Brain pericyte (primary cell): ENCODE measurements around the gene CYSTM1.
A peak's percentile ranks its signal among the peaks of the same experiment; 100 is the strongest.

Source experiments
- DNase-seq: peaks from one replicate; pipeline ENCODE4 v3.0.0-alpha.2; 2012; ENCODE audit warnings: low read depth, low spot score

CYSTM1 gene

GRCh38 chr5:140236891-140237598, 62.1 kb downstream of the CYSTM1 start:
- no peak for DNase-seq

- DNase-seq: no peak
Measured at GRCh38 chr5:140238756-140239155, 63.8 kb downstream of the CYSTM1 start.

GRCh38 chr5:140239461-140239860, 64.5 kb downstream of the CYSTM1 start:
- no peak for DNase-seq

- no peak for DNase-seq
Measured at GRCh38 chr5:140239939-140240700, 65.1 kb downstream of the CYSTM1 start.

GRCh38 chr5:140240987-140241706, 66.2 kb downstream of the CYSTM1 start:
- peak; percentile 84 for DNase-seq

GRCh38 chr5:140242099-140242498, 67.1 kb downstream of the CYSTM1 start:
- DNase-seq: no peak

- DNase-seq: no peak
Measured at GRCh38 chr5:140242890-140243585, 68.0 kb downstream of the CYSTM1 start.

GRCh38 chr5:140243706-140244250, 68.8 kb downstream of the CYSTM1 start:
- no peak for DNase-seq

- DNase-seq: peak; percentile 60
Measured at GRCh38 chr5:140244525-140245025, 69.6 kb downstream of the CYSTM1 start.

GRCh38 chr5:140245341-140245740, 70.4 kb downstream of the CYSTM1 start:
- no peak for DNase-seq

GRCh38 chr5:140245926-140246325, 70.9 kb downstream of the CYSTM1 start:
- DNase-seq: no peak

- peak; percentile 33 for DNase-seq
Measured at GRCh38 chr5:140246378-140247122, 71.6 kb downstream of the CYSTM1 start.

GRCh38 chr5:140248414-140248813, 73.4 kb downstream of the CYSTM1 start:
- no peak for DNase-seq

- DNase-seq: no peak
Measured at GRCh38 chr5:140249536-140249935, 74.5 kb downstream of the CYSTM1 start.

GRCh38 chr5:140250386-140250785, 75.4 kb downstream of the CYSTM1 start:
- DNase-seq: no peak

- DNase-seq: no peak
Measured at GRCh38 chr5:140251527-140251973, 76.6 kb downstream of the CYSTM1 start.

- no peak for DNase-seq
Measured at GRCh38 chr5:140252470-140253126, 77.6 kb downstream of the CYSTM1 start.

GRCh38 chr5:140253985-140254384, 79.0 kb downstream of the CYSTM1 start:
- DNase-seq: no peak

GRCh38 chr5:140255460-140256157, 80.6 kb downstream of the CYSTM1 start:
- no peak for DNase-seq
